ENCODE measurements around the gene SLC24A4.

SLC24A4 gene

GRCh38 chr14:92460541-92460915 is 137.6 kb downstream of the SLC24A4 start (continued):
- TF ChIP-seq, protein P1, sequence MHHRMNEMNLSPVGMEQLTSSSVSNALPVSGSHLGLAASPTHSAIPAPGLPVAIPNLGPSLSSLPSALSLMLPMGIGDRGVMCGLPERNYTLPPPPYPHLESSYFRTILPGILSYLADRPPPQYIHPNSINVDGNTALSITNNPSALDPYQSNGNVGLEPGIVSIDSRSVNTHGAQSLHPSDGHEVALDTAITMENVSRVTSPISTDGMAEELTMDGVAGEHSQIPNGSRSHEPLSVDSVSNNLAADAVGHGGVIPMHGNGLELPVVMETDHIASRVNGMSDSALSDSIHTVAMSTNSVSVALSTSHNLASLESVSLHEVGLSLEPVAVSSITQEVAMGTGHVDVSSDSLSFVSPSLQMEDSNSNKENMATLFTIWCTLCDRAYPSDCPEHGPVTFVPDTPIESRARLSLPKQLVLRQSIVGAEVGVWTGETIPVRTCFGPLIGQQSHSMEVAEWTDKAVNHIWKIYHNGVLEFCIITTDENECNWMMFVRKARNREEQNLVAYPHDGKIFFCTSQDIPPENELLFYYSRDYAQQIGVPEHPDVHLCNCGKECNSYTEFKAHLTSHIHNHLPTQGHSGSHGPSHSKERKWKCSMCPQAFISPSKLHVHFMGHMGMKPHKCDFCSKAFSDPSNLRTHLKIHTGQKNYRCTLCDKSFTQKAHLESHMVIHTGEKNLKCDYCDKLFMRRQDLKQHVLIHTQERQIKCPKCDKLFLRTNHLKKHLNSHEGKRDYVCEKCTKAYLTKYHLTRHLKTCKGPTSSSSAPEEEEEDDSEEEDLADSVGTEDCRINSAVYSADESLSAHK (tag by site-specific recombination; IDR thresholded peaks at IDR 0.05) = no peak
- no peak for TF ChIP-seq ZNF175 (tag by site-specific recombination; IDR thresholded peaks at IDR 0.05)
- TF ChIP-seq SP3 (tag by site-specific recombination; IDR thresholded peaks at IDR 0.05) = no peak
- no peak for TF ChIP-seq ZNF239 (tag by site-specific recombination; IDR thresholded peaks at IDR 0.05)
- no peak for TF ChIP-seq ZNF585B (tag by site-specific recombination; IDR thresholded peaks at IDR 0.05)
- no peak for TF ChIP-seq ZNF777 (tag by site-specific recombination; IDR thresholded peaks at IDR 0.05; ENCODE audit: borderline replicate concordance)
- TF ChIP-seq SCRT1 (tag by site-specific recombination; IDR thresholded peaks at IDR 0.05; ENCODE audit: borderline replicate concordance) = no peak
- no peak for TF ChIP-seq ZNF529 (tag by site-specific recombination; IDR thresholded peaks at IDR 0.05; ENCODE audit: insufficient replicate concordance)

DNA sequence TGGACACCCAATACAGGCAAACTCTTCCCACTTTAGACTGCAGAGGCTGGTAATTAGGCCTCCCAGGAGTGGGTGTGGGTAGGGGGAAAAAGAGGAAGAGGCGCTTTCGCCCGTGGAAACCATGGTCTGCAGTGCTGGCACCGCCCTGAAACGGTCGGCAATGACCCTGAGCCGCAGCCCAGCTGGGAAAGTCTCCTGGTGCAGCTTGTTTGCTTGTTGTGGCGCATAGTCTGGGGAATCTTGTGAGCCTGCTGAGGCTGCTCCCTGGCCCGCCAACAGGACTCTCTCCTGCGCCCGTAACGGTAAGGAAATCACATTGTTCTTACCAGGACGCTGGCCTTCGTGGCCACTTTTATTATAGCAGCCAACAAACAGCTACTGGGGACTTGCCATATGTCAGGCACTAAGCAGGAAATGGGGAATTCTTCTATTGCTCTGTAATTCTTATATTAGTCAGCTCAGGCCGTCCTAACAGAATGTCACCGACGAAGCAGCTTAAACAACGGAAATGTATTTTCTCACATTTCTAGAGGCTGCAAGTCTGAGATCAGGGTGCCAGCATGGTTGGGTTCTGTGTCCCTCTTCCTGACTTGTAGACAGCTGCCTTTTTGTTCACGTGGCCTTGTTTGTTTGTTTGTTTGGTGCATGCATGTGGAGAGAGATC is 138.1 kb downstream of the SLC24A4 start:
- H3K4me3 ChIP-seq (ENCODE audit: low read depth, low read length) = no peak overlapping the region
- CTCF ChIA-PET = interaction anchor here (0.5 kb wide), 1 partner anchor 16 kb away, joined by 3 read pairs; no protein-coding TSS in a partner anchor
- H3K36me3 ChIP-seq (ENCODE audit: control insufficient read depth in 2 of 2, insufficient read depth in 1 of 2, low read length in 2 of 2) = no peaks in the 10 kb centered on the region
- H3K9me3 ChIP-seq (ENCODE audit: control insufficient read depth, insufficient read depth, low read depth, low read length) = no peaks in the 10 kb centered on the region
- POLR2A ChIA-PET = no interaction called here
- no peak for TF ChIP-seq ZNF660 (tag by site-specific recombination; IDR thresholded peaks at IDR 0.05)
- no peak for TF ChIP-seq ZNF449 (tag by site-specific recombination; IDR thresholded peaks at IDR 0.05)
- TF ChIP-seq WT1 (tag by site-specific recombination; IDR thresholded peaks at IDR 0.05) = no peak
- no peak for TF ChIP-seq KLF16 (tag by site-specific recombination; IDR thresholded peaks at IDR 0.05)
- TF ChIP-seq MZF1 (tag by site-specific recombination; IDR thresholded peaks at IDR 0.05; ENCODE audit: borderline replicate concordance) = no peak
- no peak for TF ChIP-seq PRDM1 (tag by site-specific recombination; IDR thresholded peaks at IDR 0.05)
- TF ChIP-seq ZBTB8A (tag by site-specific recombination; IDR thresholded peaks at IDR 0.05) = no peak
- no peak for TF ChIP-seq ZNF354C (tag by site-specific recombination; IDR thresholded peaks at IDR 0.05; ENCODE audit: borderline replicate concordance, low read depth)
- TF ChIP-seq, protein P2, sequence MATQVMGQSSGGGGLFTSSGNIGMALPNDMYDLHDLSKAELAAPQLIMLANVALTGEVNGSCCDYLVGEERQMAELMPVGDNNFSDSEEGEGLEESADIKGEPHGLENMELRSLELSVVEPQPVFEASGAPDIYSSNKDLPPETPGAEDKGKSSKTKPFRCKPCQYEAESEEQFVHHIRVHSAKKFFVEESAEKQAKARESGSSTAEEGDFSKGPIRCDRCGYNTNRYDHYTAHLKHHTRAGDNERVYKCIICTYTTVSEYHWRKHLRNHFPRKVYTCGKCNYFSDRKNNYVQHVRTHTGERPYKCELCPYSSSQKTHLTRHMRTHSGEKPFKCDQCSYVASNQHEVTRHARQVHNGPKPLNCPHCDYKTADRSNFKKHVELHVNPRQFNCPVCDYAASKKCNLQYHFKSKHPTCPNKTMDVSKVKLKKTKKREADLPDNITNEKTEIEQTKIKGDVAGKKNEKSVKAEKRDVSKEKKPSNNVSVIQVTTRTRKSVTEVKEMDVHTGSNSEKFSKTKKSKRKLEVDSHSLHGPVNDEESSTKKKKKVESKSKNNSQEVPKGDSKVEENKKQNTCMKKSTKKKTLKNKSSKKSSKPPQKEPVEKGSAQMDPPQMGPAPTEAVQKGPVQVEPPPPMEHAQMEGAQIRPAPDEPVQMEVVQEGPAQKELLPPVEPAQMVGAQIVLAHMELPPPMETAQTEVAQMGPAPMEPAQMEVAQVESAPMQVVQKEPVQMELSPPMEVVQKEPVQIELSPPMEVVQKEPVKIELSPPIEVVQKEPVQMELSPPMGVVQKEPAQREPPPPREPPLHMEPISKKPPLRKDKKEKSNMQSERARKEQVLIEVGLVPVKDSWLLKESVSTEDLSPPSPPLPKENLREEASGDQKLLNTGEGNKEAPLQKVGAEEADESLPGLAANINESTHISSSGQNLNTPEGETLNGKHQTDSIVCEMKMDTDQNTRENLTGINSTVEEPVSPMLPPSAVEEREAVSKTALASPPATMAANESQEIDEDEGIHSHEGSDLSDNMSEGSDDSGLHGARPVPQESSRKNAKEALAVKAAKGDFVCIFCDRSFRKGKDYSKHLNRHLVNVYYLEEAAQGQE (tag by site-specific recombination; IDR thresholded peaks at IDR 0.05) = no peak
- TF ChIP-seq ZNF366 (tag by site-specific recombination; conservative IDR thresholded peaks at IDR 0.05) = no peak
- no peaks in the 10 kb centered on the region for H3K4me1 ChIP-seq (ENCODE audit: control insufficient read depth, insufficient read depth, low read length)
- H3K27ac ChIP-seq (ENCODE audit: extremely low read depth, low read depth, low read length) = no peak overlapping the region

Measured in HEK293 (cell line).